Measurements from ENCODE around the gene LCK. TPM values are rescaled to one million over a fixed set of nuclear protein-coding genes. Genes with fewer than 3 reads are reported as not detected.

The LCK gene
- total RNA-seq, 1 experiment from 2014 or later, result 75.8 TPM

DNA sequence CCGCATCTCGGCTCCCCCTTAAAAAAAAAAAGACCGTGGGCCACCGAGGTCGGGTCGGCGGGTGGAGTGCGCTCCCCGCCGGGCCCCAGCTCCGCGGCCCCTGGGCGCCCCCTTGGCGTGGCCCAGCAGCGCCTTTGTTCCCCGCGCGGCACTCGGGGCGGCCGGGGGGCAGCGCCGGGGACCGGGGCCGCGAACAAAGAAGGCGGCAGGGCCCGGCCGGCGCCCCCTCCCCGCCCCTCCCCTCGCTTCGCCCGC lies 84.4 kb downstream of the LCK start:
- Histone ChIP-seq H3K4me3 (ENCODE audit: insufficient read depth, low read depth, low read length) (peak overlapping the region; percentile 94), H3K27me3 (ENCODE audit: control insufficient read depth, insufficient read depth, low read length) (peaks cover 8% of the 10 kb centered on the region), H3K36me3 (replicated peaks; ENCODE audit: control insufficient read depth, insufficient read depth, low read length) (peaks cover 28% of the 10 kb centered on the region)
- peak; percentile 86 for DNase-seq

Other genes starting within 250 kb of the LCK start
- gene KHDRBS1, start 237.4 kb upstream of the LCK start, total RNA-seq (2014; rRNA removed; shearing (Covaris generic)), result 84.7 and 108 TPM in 2 replicates
- gene TMEM39B, start 178.3 kb upstream of the LCK start, total RNA-seq (2014; rRNA removed; shearing (Covaris generic)), result 11.1 and 14.3 TPM in 2 replicates
- gene KPNA6, start 143.2 kb upstream of the LCK start, total RNA-seq (2014; rRNA removed; shearing (Covaris generic)), result 101 and 111 TPM in 2 replicates
- 70.2 and 77.3 TPM in 2 replicates for gene TXLNA, start 71.6 kb upstream of the LCK start, total RNA-seq (2014; rRNA removed; shearing (Covaris generic))
- 56.0 and 57.8 TPM in 2 replicates for gene CCDC28B, start 50.7 kb upstream of the LCK start, total RNA-seq (2014; rRNA removed; shearing (Covaris generic))
- gene IQCC, start 45.6 kb upstream of the LCK start, total RNA-seq (2014; rRNA removed; shearing (Covaris generic)), result 8.3 and 8.7 TPM in 2 replicates
- not detected in 2 replicates for gene DCDC2B, start 42.2 kb upstream of the LCK start, total RNA-seq (2014; rRNA removed; shearing (Covaris generic))
- gene TMEM234, start 28.9 kb upstream of the LCK start, total RNA-seq (2014; rRNA removed; shearing (Covaris generic)), result 11.8 and 16.3 TPM in 2 replicates
- 458 and 547 TPM in 2 replicates for gene EIF3I, start 28.9 kb upstream of the LCK start, total RNA-seq (2014; rRNA removed; shearing (Covaris generic))
- gene FAM167B, start 4.0 kb upstream of the LCK start, total RNA-seq (2014; rRNA removed; shearing (Covaris generic)), result 3.1 and 4.1 TPM in 2 replicates
- gene HDAC1, start 40.8 kb downstream of the LCK start, total RNA-seq (2014; rRNA removed; shearing (Covaris generic)), result 133 and 151 TPM in 2 replicates
- 478 and 603 TPM in 2 replicates for gene MARCKSL1, start 85.0 kb downstream of the LCK start, total RNA-seq (2014; rRNA removed; shearing (Covaris generic))
- 4.0 and 8.2 TPM in 2 replicates for gene FAM229A, start 111.2 kb downstream of the LCK start, total RNA-seq (2014; rRNA removed; shearing (Covaris generic))
- 1.2 and 3.7 TPM in 2 replicates for gene TSSK3, start 111.3 kb downstream of the LCK start, total RNA-seq (2014; rRNA removed; shearing (Covaris generic))
- gene BSDC1, start 143.2 kb downstream of the LCK start, total RNA-seq (2014; rRNA removed; shearing (Covaris generic)), result 91.5 and 97.8 TPM in 2 replicates
- gene ZBTB8B, start 213.8 kb downstream of the LCK start, total RNA-seq (2014; rRNA removed; shearing (Covaris generic)), result 1.4 and 2.4 TPM in 2 replicates